ENCODE results near the gene KDM5C.
"Not testable (repeated sequence)": the region's sequence is repeated elsewhere in the genome, so short reads cannot be mapped to it uniquely, and the experiment has no call there.

KDM5C gene

DNA sequence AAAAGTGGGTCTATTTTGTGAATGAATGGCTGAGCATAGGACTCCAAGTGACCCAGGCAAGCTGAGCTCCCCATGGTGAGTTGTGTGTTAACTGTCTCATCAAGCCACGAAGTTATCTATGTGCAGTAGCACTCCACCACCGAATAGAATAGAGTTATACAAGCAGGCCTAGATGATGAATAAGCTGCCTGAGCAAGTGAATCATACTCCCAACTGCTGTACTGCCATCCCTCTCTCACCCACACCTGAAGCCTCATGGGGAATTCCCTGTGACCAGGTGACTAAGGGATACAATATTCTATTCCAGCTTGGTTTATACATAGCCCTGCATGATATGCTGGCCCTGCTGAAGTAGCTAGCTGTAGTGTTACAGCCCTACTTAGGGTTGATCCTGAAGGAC is 38.7 kb downstream of the KDM5C start:
- DNase-seq (ENCODE audit: extremely low read depth, insufficient read length), result no peak
- H3K36me3 ChIP-seq (ENCODE audit: control insufficient read depth, insufficient read depth, low read length), result no peaks in the 10 kb centered on the region; the same call in none of the 2 replicates
- TF ChIP-seq, protein P1, sequence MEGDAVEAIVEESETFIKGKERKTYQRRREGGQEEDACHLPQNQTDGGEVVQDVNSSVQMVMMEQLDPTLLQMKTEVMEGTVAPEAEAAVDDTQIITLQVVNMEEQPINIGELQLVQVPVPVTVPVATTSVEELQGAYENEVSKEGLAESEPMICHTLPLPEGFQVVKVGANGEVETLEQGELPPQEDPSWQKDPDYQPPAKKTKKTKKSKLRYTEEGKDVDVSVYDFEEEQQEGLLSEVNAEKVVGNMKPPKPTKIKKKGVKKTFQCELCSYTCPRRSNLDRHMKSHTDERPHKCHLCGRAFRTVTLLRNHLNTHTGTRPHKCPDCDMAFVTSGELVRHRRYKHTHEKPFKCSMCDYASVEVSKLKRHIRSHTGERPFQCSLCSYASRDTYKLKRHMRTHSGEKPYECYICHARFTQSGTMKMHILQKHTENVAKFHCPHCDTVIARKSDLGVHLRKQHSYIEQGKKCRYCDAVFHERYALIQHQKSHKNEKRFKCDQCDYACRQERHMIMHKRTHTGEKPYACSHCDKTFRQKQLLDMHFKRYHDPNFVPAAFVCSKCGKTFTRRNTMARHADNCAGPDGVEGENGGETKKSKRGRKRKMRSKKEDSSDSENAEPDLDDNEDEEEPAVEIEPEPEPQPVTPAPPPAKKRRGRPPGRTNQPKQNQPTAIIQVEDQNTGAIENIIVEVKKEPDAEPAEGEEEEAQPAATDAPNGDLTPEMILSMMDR (IDR thresholded peaks at IDR 0.05; ENCODE audit: insufficient read depth, low read length, poor library complexity, severe bottlenecking), result no peak
- H3K4me3 ChIP-seq (replicated peaks; ENCODE audit: low read depth, low read length), result no peak overlapping the region
- no peaks in the 10 kb centered on the region for H3K27me3 ChIP-seq (replicated peaks; ENCODE audit: control insufficient read depth, insufficient read depth, low read length)

DNA sequence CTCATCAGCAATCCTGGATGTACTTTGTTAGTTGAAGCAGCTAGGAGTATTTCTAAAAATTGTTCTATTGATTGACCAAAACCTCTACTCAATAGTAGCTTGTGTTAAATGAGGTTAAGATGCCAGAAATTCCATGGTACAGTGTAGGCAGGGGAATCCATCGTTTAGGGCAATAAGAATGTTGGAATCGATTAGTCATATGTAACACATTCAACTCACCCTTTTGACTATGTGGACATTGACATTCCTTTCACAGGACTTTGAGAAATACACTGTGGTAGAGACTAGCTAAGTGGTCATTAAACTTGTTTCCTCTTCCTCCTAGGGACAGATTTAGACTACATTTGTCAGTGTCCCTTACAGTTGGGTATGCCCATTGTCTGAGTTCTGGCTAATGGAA is 40.2 kb downstream of the KDM5C start:
- no peaks in the 10 kb centered on the region; the same call in 1 of the 2 replicates for H3K36me3 ChIP-seq (ENCODE audit: control insufficient read depth, insufficient read depth, low read length)
- TF ChIP-seq, protein P1 (IDR thresholded peaks at IDR 0.05; ENCODE audit: insufficient read depth, low read length, poor library complexity, severe bottlenecking), result no peak
- no peak for DNase-seq (ENCODE audit: extremely low read depth, insufficient read length)
- no peak overlapping the region for H3K4me3 ChIP-seq (replicated peaks; ENCODE audit: low read depth, low read length)
- no peaks in the 10 kb centered on the region for H3K27me3 ChIP-seq (replicated peaks; ENCODE audit: control insufficient read depth, insufficient read depth, low read length)

DNA sequence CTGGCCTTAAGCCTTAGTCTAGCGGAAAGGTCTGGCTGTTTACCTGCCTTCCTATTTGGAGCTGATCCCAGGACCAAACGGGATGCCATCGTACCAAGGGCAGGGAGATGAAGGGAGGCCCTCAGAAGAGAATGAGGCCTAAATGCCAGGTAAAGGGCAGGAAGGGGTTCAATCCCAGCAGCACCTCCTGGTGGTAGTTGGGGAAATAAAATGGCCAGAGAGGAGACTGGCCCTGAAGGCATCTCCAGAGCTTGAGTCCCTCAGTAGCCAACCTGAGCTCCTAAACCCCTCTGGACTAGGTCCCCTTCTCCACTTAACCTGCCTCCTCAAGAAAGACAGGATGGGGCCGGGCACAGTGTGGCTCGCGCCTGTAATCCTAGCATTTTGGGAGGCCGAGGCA is 53.7 kb downstream of the KDM5C start:
- H3K4me3 ChIP-seq (replicated peaks; ENCODE audit: low read depth, low read length), result no peak overlapping the region
- DNase-seq (ENCODE audit: extremely low read depth, insufficient read length), result no peak
- H3K27me3 ChIP-seq (replicated peaks; ENCODE audit: control insufficient read depth, insufficient read depth, low read length), result no peaks in the 10 kb centered on the region
- TF ChIP-seq, protein P1 (IDR thresholded peaks at IDR 0.05; ENCODE audit: insufficient read depth, low read length, poor library complexity, severe bottlenecking), result peak; percentile 13
- no peaks in the 10 kb centered on the region for H3K36me3 ChIP-seq (ENCODE audit: control insufficient read depth, insufficient read depth, low read length)

DNA sequence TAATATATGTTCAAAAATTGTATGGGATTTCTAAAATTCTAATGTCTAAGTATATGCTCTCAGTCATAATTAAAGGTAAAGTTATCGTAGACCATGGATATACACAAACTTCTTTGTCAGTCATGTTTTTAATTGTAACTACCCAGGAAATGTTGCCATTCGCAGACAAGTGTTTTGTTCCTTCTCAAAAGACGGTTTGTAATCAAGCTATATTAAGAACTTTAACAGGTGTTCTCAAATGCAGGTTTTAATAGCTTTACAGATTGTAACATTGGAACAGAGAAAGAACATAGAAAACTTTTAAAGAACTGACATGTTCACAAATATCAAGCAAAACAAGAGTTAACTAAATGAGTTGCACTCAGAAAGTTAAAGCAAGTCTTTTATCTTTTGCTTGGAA is 58.9 kb downstream of the KDM5C start:
- TF ChIP-seq, protein P1 (IDR thresholded peaks at IDR 0.05; ENCODE audit: insufficient read depth, low read length, poor library complexity, severe bottlenecking), result no peak
- DNase-seq (ENCODE audit: extremely low read depth, insufficient read length), result no peak
- no peaks in the 10 kb centered on the region for H3K36me3 ChIP-seq (ENCODE audit: control insufficient read depth, insufficient read depth, low read length)
- no peaks in the 10 kb centered on the region for H3K27me3 ChIP-seq (replicated peaks; ENCODE audit: control insufficient read depth, insufficient read depth, low read length)
- no peak overlapping the region for H3K4me3 ChIP-seq (replicated peaks; ENCODE audit: low read depth, low read length)

DNA sequence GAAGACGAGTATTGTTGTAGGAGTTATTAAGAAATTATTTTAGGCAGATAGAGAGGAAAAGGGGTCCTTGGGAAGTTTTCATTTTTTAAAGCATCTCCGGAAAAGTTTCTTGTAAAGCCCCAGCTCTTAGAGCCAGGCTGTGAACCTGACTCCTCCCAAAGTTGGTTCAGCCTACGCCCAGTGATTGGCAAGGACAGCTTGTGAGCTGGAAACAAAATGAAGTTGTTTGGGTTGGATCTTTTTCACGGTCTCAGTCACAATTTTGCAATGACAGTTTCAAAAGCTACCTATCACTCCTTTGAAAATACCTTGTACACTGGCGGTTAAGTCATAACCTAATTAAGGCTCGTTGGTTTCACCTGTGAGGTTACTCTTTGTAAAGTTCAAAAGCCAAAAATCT is 60.4 kb downstream of the KDM5C start:
- DNase-seq (ENCODE audit: extremely low read depth, insufficient read length); H3K36me3 ChIP-seq (ENCODE audit: control insufficient read depth, insufficient read depth, low read length); H3K4me3 ChIP-seq (replicated peaks; ENCODE audit: low read depth, low read length); H3K27me3 ChIP-seq (replicated peaks; ENCODE audit: control insufficient read depth, insufficient read depth, low read length): not testable (repeated sequence)

DNA sequence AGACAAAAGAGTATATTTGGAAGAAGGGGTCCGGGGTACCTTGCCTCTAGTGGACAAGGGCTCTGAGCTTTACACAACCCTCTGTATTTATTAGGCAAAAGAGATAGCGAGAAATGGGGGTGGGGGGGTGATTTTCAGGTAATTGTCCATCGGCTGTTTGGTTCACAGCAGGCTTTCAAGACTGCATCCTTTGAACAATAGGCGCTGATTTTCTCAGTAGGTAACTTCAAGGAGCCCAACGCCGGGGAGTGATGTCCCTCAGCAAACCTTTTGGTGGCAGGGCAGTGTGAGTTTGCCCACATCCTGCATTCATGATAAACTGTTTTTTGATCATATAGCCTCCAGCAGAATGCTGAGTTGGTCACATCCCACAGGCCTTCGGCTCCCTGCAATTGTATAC is 61.6 kb downstream of the KDM5C start:
- DNase-seq (ENCODE audit: extremely low read depth, insufficient read length), result no peak
- TF ChIP-seq, protein P1 (IDR thresholded peaks at IDR 0.05; ENCODE audit: insufficient read depth, low read length, poor library complexity, severe bottlenecking), result no peak
- no peaks in the 10 kb centered on the region for H3K36me3 ChIP-seq (ENCODE audit: control insufficient read depth, insufficient read depth, low read length)
- no peaks in the 10 kb centered on the region for H3K27me3 ChIP-seq (replicated peaks; ENCODE audit: control insufficient read depth, insufficient read depth, low read length)
- no peak overlapping the region for H3K4me3 ChIP-seq (replicated peaks; ENCODE audit: low read depth, low read length)

All from GM06990 (cell line).